Epithelial cell of proximal tubule (primary cell): ENCODE results near the gene STAG1. TPM values are rescaled to one million over a fixed set of nuclear protein-coding genes. Genes with fewer than 3 reads are reported as not detected.

ENCODE experiments used
- DNase-seq: peaks from one replicate; pipeline ENCODE4 v3.0.0-alpha.2; 2011; ENCODE audit warnings: low read depth
- H3K4me3 ChIP-seq: 2 replicates; pipeline ENCODE4 v1.5.1; 2011; ENCODE audit warnings: low read depth, mild to moderate bottlenecking, low read length
- CTCF ChIP-seq: conservative IDR thresholded peaks from 2 replicates; pipeline ENCODE4 v1.5.1; 2012; ENCODE audit warnings: low read depth, mild to moderate bottlenecking, low read length
- total RNA-seq: library from RNA; depleted of rRNA; stranded (reverse); fragments of >200 nt; gene quantifications from 2 replicates; pipeline ENCODE4 v1.2.3, GENCODE V29; 2015

Gene STAG1
- total RNA-seq, 1 donor from 2014 or later: 16.3 TPM

- DNase-seq: no peak
- no peak overlapping the region for H3K4me3 ChIP-seq
- peak; percentile 58 for TF ChIP-seq CTCF
Observed at GRCh38 chr3:136545664-136546268, 206.4 kb downstream of the STAG1 start.

- TF ChIP-seq CTCF: no peak
- no peak for DNase-seq
- H3K4me3 ChIP-seq: no peak overlapping the region
Observed at GRCh38 chr3:136544532-136544931, 207.6 kb downstream of the STAG1 start.

- H3K4me3 ChIP-seq: no peak overlapping the region
- TF ChIP-seq CTCF: no peak
- DNase-seq: no peak
Observed at GRCh38 chr3:136543385-136543784, 208.8 kb downstream of the STAG1 start.

GRCh38 chr3:136535906-136536305 is 216.3 kb downstream of the STAG1 start:
- DNase-seq: no peak
- TF ChIP-seq CTCF: no peak
- H3K4me3 ChIP-seq: no peak overlapping the region

- no peak overlapping the region for H3K4me3 ChIP-seq
- TF ChIP-seq CTCF: no peak
- no peak for DNase-seq
Observed at GRCh38 chr3:136532766-136533165, 219.4 kb downstream of the STAG1 start.

GRCh38 chr3:136518102-136518501 is 234.1 kb downstream of the STAG1 start:
- DNase-seq: no peak
- no peak overlapping the region for H3K4me3 ChIP-seq
- TF ChIP-seq CTCF: no peak

- H3K4me3 ChIP-seq: no peak overlapping the region
- DNase-seq: no peak
- no peak for TF ChIP-seq CTCF
Observed at GRCh38 chr3:136516656-136517055, 235.5 kb downstream of the STAG1 start.
